IMR-90 (cell line): ENCODE results near the gene SORL1. TPM values are rescaled to one million over a fixed set of nuclear protein-coding genes. Genes with fewer than 3 reads are reported as not detected.

ENCODE experiments used
- ATAC-seq: fragments of 200-7000 bp; cut with Tn5 transposase; 2 replicates; pipeline ENCODE4 v1.9.1; 2020; ENCODE audit warnings: low read depth, mild to moderate bottlenecking, moderate library complexity
- BruUV-seq: library from RNA; stranded (reverse); fragments of 400-500 nt; replicated peaks from 2 replicates; lab custom pipeline; 2021; lab: Mats Ljungman, UMichigan
- CTCF ChIA-PET: fragments of 300-600 bp; formaldehyde crosslinking; extraction: SDS; loops from one replicate; lab custom pipeline; 2021; ENCODE audit warnings: antibody characterized with exemption; lab: Yijun Ruan, JAX
- POLR2A ChIA-PET: fragments of 300-600 bp; sonication (Branson Sonifier 250); formaldehyde crosslinking; loops from one replicate; lab custom pipeline; 2022; ENCODE audit warnings: antibody characterized with exemption; ENCODE audit not compliant: unreplicated experiment; lab: Charles Lee
- DNase-seq: peaks from one replicate; pipeline ENCODE4 v3.0.0; 2013
- H2AFZ ChIP-seq: replicated peaks from 2 replicates; pipeline ENCODE3; 2013; ENCODE audit warnings: low read length, mild to moderate bottlenecking; ENCODE audit not compliant: poor library complexity
- H2AK5ac ChIP-seq: 2 replicates; pipeline ENCODE4 v1.6.1; 2013; ENCODE audit warnings: low read depth, low read length, inconsistent platforms
- H2AK9ac ChIP-seq: replicated peaks from 2 replicates; pipeline ENCODE3; 2013; ENCODE audit warnings: mild to moderate bottlenecking, low read depth, low read length, moderate library complexity; ENCODE audit not compliant: poor library complexity
- H2BK120ac ChIP-seq: 2 replicates; pipeline ENCODE4 v1.6.1; 2013; ENCODE audit warnings: low read depth, low read length, inconsistent platforms
- H2BK15ac ChIP-seq: 3 replicates; pipeline ENCODE4 v1.6.1; 2013; ENCODE audit warnings: low read depth, low read length, inconsistent platforms
- H2BK20ac ChIP-seq: 2 replicates; pipeline ENCODE4 v1.6.1; 2013; ENCODE audit warnings: low read depth, mild to moderate bottlenecking, inconsistent platforms, low read length, moderate library complexity
- H2BK5ac ChIP-seq: 2 replicates; pipeline ENCODE4 v1.6.1; 2013; ENCODE audit warnings: mild to moderate bottlenecking, low read depth, low read length, inconsistent platforms; ENCODE audit not compliant: poor library complexity, severe bottlenecking
- H3K14ac ChIP-seq: replicated peaks from 2 replicates; pipeline ENCODE4 v1.6.1; 2013; ENCODE audit warnings: low read depth, low read length, inconsistent platforms
- H3K18ac ChIP-seq: 2 replicates; pipeline ENCODE4 v1.6.1; 2013; ENCODE audit warnings: low read depth, low read length, control low read depth
- H3K23ac ChIP-seq: 2 replicates; pipeline ENCODE4 v1.6.1; 2013; ENCODE audit warnings: low read depth, low read length, inconsistent platforms
- H3K27ac ChIP-seq: 2 replicates; pipeline ENCODE4 v1.5.1; 2013; ENCODE audit warnings: mild to moderate bottlenecking, control low read depth, low read length; ENCODE audit not compliant: insufficient read depth
- H3K27me3 ChIP-seq: 2 replicates; pipeline ENCODE4 v1.6.1; 2013; ENCODE audit warnings: low read length; ENCODE audit not compliant: control insufficient read depth, insufficient read depth
- H3K36me3 ChIP-seq: 2 replicates; pipeline ENCODE4 v1.6.1; 2013; ENCODE audit warnings: low read length, mixed read lengths; ENCODE audit not compliant: control insufficient read depth, insufficient read depth
- H3K4ac ChIP-seq: 2 replicates; pipeline ENCODE4 v1.6.1; 2013; ENCODE audit warnings: low read depth, low read length, inconsistent platforms
- H3K4me1 ChIP-seq: 2 replicates; pipeline ENCODE4 v1.6.1; 2013; ENCODE audit warnings: low read length, mixed read lengths; ENCODE audit not compliant: control insufficient read depth, insufficient read depth
- H3K4me2 ChIP-seq: 2 replicates; pipeline ENCODE4 v1.6.1; 2013; ENCODE audit warnings: low read depth, mild to moderate bottlenecking, control low read depth, low read length, moderate library complexity
- H3K4me3 ChIP-seq: 2 replicates; pipeline ENCODE4 v1.5.1; 2013; ENCODE audit warnings: low read depth, mild to moderate bottlenecking, control low read depth, low read length, moderate library complexity; ENCODE audit not compliant: insufficient read depth
- H3K56ac ChIP-seq: 2 replicates; pipeline ENCODE4 v1.6.1; 2013; ENCODE audit warnings: low read length, inconsistent platforms; ENCODE audit not compliant: insufficient read depth; ENCODE audit errors: extremely low read depth
- H3K79me1 ChIP-seq, 2 experiments: 2 replicates each; pipeline ENCODE4 v1.6.1; 2013; ENCODE audit warnings: low read length in 2 of 2, inconsistent platforms in 1 of 2, low read depth in 1 of 2
- H3K9ac ChIP-seq: 2 replicates; pipeline ENCODE4 v1.6.1; 2013; ENCODE audit warnings: low read depth, low read length, control low read depth
- H3K9me1 ChIP-seq: 2 replicates; pipeline ENCODE4 v1.6.1; 2013; ENCODE audit warnings: low read length, inconsistent platforms; ENCODE audit not compliant: insufficient read depth
- H3K9me3 ChIP-seq: 2 replicates; pipeline ENCODE4 v1.6.1; 2013; ENCODE audit warnings: low read length; ENCODE audit not compliant: control insufficient read depth, insufficient read depth
- H4K20me1 ChIP-seq: 2 replicates; pipeline ENCODE4 v1.6.1; 2013; ENCODE audit warnings: low read length, inconsistent platforms; ENCODE audit not compliant: insufficient read depth
- H4K5ac ChIP-seq: 2 replicates; pipeline ENCODE4 v1.6.1; 2013; ENCODE audit warnings: mild to moderate bottlenecking, low read depth, low read length, control low read depth
- H4K8ac ChIP-seq, 2 experiments: 2 replicates each; pipeline ENCODE4 v1.6.1; 2013; ENCODE audit warnings: low read depth in 2 of 2, low read length in 2 of 2, control low read depth in 1 of 2, inconsistent platforms in 1 of 2
- H4K91ac ChIP-seq: 2 replicates; pipeline ENCODE4 v1.6.1; 2013; ENCODE audit warnings: low read depth, low read length, inconsistent platforms; ENCODE audit not compliant: insufficient read depth
- BHLHE40 ChIP-seq: fragments of 150-350 bp; IDR thresholded peaks from 2 replicates; pipeline ENCODE4 v1.6.1; 2016; ENCODE audit warnings: mild to moderate bottlenecking, low read depth, low read length
- CEBPB ChIP-seq: IDR thresholded peaks from 2 replicates; pipeline ENCODE4 v1.6.1; 2012; ENCODE audit warnings: low read depth, low read length, improper control_type of control experiment
- CHD1 ChIP-seq: IDR thresholded peaks from 2 replicates; pipeline ENCODE4 v1.6.1; 2012; ENCODE audit warnings: low read depth, low read length, improper control_type of control experiment
- CTCF ChIP-seq: conservative IDR thresholded peaks from 2 replicates; pipeline ENCODE4 v1.5.1; 2012; ENCODE audit warnings: mild to moderate bottlenecking, low read depth, low read length, improper control_type of control experiment
- ELK1 ChIP-seq: fragments of 150-350 bp; IDR thresholded peaks from 2 replicates; pipeline ENCODE4 v1.6.1; 2016; ENCODE audit warnings: low read depth, mild to moderate bottlenecking, low read length, moderate library complexity, borderline replicate concordance
- FOS ChIP-seq: fragments of 150-350 bp; IDR thresholded peaks from 2 replicates; pipeline ENCODE4 v1.6.1; 2016; ENCODE audit warnings: low read depth, low read length
- MAFK ChIP-seq: IDR thresholded peaks from 2 replicates; pipeline ENCODE4 v1.6.1; 2012; ENCODE audit warnings: low read depth, low read length, improper control_type of control experiment
- MXI1 ChIP-seq: IDR thresholded peaks from 2 replicates; pipeline ENCODE4 v1.6.1; 2012; ENCODE audit warnings: low read depth, mild to moderate bottlenecking, low read length, moderate library complexity, borderline replicate concordance
- NFE2L2 ChIP-seq: fragments of 150-350 bp; IDR thresholded peaks from 2 replicates; pipeline ENCODE4 v1.6.1; 2016; ENCODE audit warnings: low read depth, mild to moderate bottlenecking, low read length
- RAD21 ChIP-seq: IDR thresholded peaks from 2 replicates; pipeline ENCODE4 v1.6.1; 2012; ENCODE audit warnings: low read length, improper control_type of control experiment
- RCOR1 ChIP-seq: IDR thresholded peaks from 2 replicates; pipeline ENCODE4 v1.6.1; 2012; ENCODE audit warnings: mild to moderate bottlenecking, low read length, improper control_type of control experiment; ENCODE audit not compliant: insufficient replicate concordance
- RFX5 ChIP-seq: IDR thresholded peaks from 2 replicates; pipeline ENCODE4 v1.8.0; 2012; ENCODE audit warnings: low read depth, mild to moderate bottlenecking, low read length, moderate library complexity
- SMC3 ChIP-seq: fragments of 150-350 bp; IDR thresholded peaks from 2 replicates; pipeline ENCODE4 v1.6.1; 2016; ENCODE audit warnings: low read depth, mild to moderate bottlenecking, antibody characterized with exemption, low read length, moderate library complexity
- USF2 ChIP-seq: fragments of 150-350 bp; IDR thresholded peaks from 2 replicates; pipeline ENCODE4 v1.6.1; 2017; ENCODE audit warnings: mild to moderate bottlenecking, antibody characterized with exemption, low read length, low read depth
- WGBS, 2 experiments: methylation state at CpG; one replicate each; pipeline versions ENCODE4 v1.1.5 to v1.1.7; 2013; ENCODE audit warnings: missing lambda C conversion rate in 2 of 2; ENCODE audit not compliant: insufficient read length in 1 of 2; ENCODE audit errors: extremely low coverage in 2 of 2; 5-methylcytosine and 5-hydroxymethylcytosine counted together
- dilution Hi-C: fragments of 300-500 bp; cut with HindIII; formaldehyde crosslinking; loops from one replicate; pipeline ENCODE4 v1.14.3; 2018; ENCODE audit warnings: low sequenced_read_pairs; ENCODE audit not compliant: unreplicated experiment
- in situ Hi-C: fragments of 300-500 bp; cut with MboI; formaldehyde crosslinking; loops from 3 replicates; pipeline ENCODE4 v1.14.3; 2019; ENCODE audit warnings: low sequenced_read_pairs, inconsistent platforms, mixed read lengths
- intact Hi-C: fragments of 100-400 bp; cut with micrococcal nuclease; formaldehyde crosslinking; loops from 2 replicates; pipeline ENCODE4 v1.10.0; 2022
- polyA plus RNA-seq, 3 experiments: library from polyadenylated mRNA; depleted of rRNA; stranded (reverse); fragments of >200 nt; gene quantifications; 2 replicates each; pipeline ENCODE4 v1.2.3, GENCODE V29; 2012; ENCODE audit warnings: low replicate concordance in 1 of 3
- total RNA-seq: library from RNA; depleted of rRNA; stranded (reverse); fragments of >200 nt; gene quantifications from 2 replicates; pipeline ENCODE4 v1.2.3, GENCODE V29; 2012

Gene SORL1
- total and polyA plus RNA-seq, 2 of the 4 experiments (the other 2 are of a cell fraction): 1.0 to 2.0 TPM

GRCh38 chr11:121561240-121561639, 109.1 kb downstream of the SORL1 start:
- Histone ChIP-seq H3K4me3 (no peak overlapping the region), H2AFZ (no peak overlapping the region), H2AK5ac (no peak overlapping the region), H3K4me2 (no peak overlapping the region), H2BK120ac (no peak overlapping the region), H3K36me3 (no peaks in the 10 kb centered on the region), H4K8ac (no peak overlapping the region), H3K9ac (no peak overlapping the region), H4K5ac (no peak overlapping the region), H3K27ac (no peak overlapping the region), H3K27me3 (no peaks in the 10 kb centered on the region; the same call in none of the 2 replicates), H2AK9ac (no peak overlapping the region), H3K14ac (no peak overlapping the region), H2BK20ac (no peak overlapping the region), H3K23ac (no peak overlapping the region), H3K18ac (no peak overlapping the region), H2BK5ac (no peak overlapping the region), H3K9me3 (no peaks in the 10 kb centered on the region), H3K79me1 (no peaks in the 10 kb centered on the region), H4K91ac (no peak overlapping the region), H3K4me1 (peaks cover 2% of the 10 kb centered on the region; the same call in 1 of the 2 replicates), H3K9me1 (no peaks in the 10 kb centered on the region), H3K56ac (no peak overlapping the region), H3K4ac (no peak overlapping the region), H4K20me1 (no peaks in the 10 kb centered on the region), H2BK15ac (no peak overlapping the region)
- dilution Hi-C loops (no loop called here), intact Hi-C loops (no loop called here), in situ Hi-C loops (no loop called here)
- TF ChIP-seq MXI1 (no peak), CHD1 (no peak), RAD21 (no peak), RCOR1 (no peak), CTCF (no peak), BHLHE40 (no peak), CEBPB (no peak), USF2 (no peak), RFX5 (no peak), SMC3 (no peak), ELK1 (no peak), MAFK (no peak), FOS (no peak), NFE2L2 (no peak)
- CTCF ChIA-PET: no interaction called here
- ATAC-seq (no peak), DNase-seq (no peak)
- POLR2A ChIA-PET: interaction anchor here (0.6 kb wide), 1 partner anchor 14 kb away, joined by 5 read pairs; no protein-coding TSS in a partner anchor
- no TSS peak for BruUV-seq
- 80% methylated on average over 1 of the region's 5 CpGs; no CpG with 5 or more reads in 1 of the 2 experiments for WGBS, 2 experiments
